Cardiac muscle cell (in vitro differentiated cells and primary cell): Measurements from ENCODE around the gene SMAD6. TPM values are rescaled to one million over a fixed set of nuclear protein-coding genes. Genes with fewer than 3 reads are reported as not detected.
A peak's percentile ranks its signal among the peaks of the same experiment; 100 is the strongest.

Experiments
- DNase-seq, 2 donors: peaks; one replicate each; pipeline versions ENCODE4 v3.0.0 to v3.0.0-alpha.2; 2010 to 2017; ENCODE audit warnings: low read depth in 1 of 2, low spot score in 1 of 2
- H3K27ac ChIP-seq: fragments of 200-600 bp; sonication (generic); 2 replicates; pipeline ENCODE4 v1.5.1; 2016
- H3K27me3 ChIP-seq: fragments of 200-600 bp; sonication (generic); 2 replicates; pipeline ENCODE4 v1.6.0; 2016; ENCODE audit warnings: control low read depth
- H3K36me3 ChIP-seq: fragments of 200-600 bp; sonication (generic); 2 replicates; pipeline ENCODE4 v1.5.1; 2016; ENCODE audit warnings: control low read depth
- H3K4me1 ChIP-seq: fragments of 200-600 bp; sonication (generic); 2 replicates; pipeline ENCODE4 v1.8.1; 2017; ENCODE audit warnings: low read depth, mild to moderate bottlenecking, mixed run types
- H3K4me3 ChIP-seq: fragments of 200-600 bp; sonication (generic); 2 replicates; pipeline ENCODE4 v1.5.1; 2016; ENCODE audit warnings: mild to moderate bottlenecking
- H3K9me3 ChIP-seq: fragments of 200-600 bp; sonication (generic); 2 replicates; pipeline ENCODE4 v1.5.1; 2017; ENCODE audit warnings: low read depth, mild to moderate bottlenecking, control low read depth
- CTCF ChIP-seq: IDR thresholded peaks from 2 replicates; pipeline ENCODE4 v1.5.1; 2012; ENCODE audit warnings: low read depth, mild to moderate bottlenecking, low read length
- polyA plus RNA-seq: library from polyadenylated mRNA; unstranded; fragments of >200 nt; fragmentation: Nextera tagmentation; extraction: Ambion mirVana; gene quantifications from 2 replicates; pipeline ENCODE4 v1.2.1, GENCODE V29; 2016
- total RNA-seq: library from RNA; depleted of rRNA; stranded (reverse); fragments of >200 nt; gene quantifications from 2 replicates; pipeline ENCODE4 v1.2.3, GENCODE V29; 2016

SMAD6 gene
- total and polyA plus RNA-seq, 2 experiments from 2014 or later: 106 to 274 TPM

GRCh38 chr15:66658855-66659254, 43.2 kb upstream of the SMAD6 start:
- no peak for TF ChIP-seq CTCF
- H3K27me3 ChIP-seq: no peaks in the 10 kb centered on the region
- no peak overlapping the region for H3K27ac ChIP-seq
- no peaks in the 10 kb centered on the region for H3K36me3 ChIP-seq
- no peak overlapping the region for H3K4me3 ChIP-seq
- H3K9me3 ChIP-seq: no peaks in the 10 kb centered on the region
- no peak for DNase-seq
- peaks cover 41% of the 10 kb centered on the region for H3K4me1 ChIP-seq

GRCh38 chr15:66659384-66659783, 42.7 kb upstream of the SMAD6 start:
- no peak overlapping the region for H3K4me3 ChIP-seq
- H3K9me3 ChIP-seq: no peaks in the 10 kb centered on the region
- H3K27me3 ChIP-seq: no peaks in the 10 kb centered on the region
- H3K4me1 ChIP-seq: peaks cover 36% of the 10 kb centered on the region
- DNase-seq: no peak
- no peak overlapping the region for H3K27ac ChIP-seq
- no peak for TF ChIP-seq CTCF
- no peaks in the 10 kb centered on the region for H3K36me3 ChIP-seq

DNA sequence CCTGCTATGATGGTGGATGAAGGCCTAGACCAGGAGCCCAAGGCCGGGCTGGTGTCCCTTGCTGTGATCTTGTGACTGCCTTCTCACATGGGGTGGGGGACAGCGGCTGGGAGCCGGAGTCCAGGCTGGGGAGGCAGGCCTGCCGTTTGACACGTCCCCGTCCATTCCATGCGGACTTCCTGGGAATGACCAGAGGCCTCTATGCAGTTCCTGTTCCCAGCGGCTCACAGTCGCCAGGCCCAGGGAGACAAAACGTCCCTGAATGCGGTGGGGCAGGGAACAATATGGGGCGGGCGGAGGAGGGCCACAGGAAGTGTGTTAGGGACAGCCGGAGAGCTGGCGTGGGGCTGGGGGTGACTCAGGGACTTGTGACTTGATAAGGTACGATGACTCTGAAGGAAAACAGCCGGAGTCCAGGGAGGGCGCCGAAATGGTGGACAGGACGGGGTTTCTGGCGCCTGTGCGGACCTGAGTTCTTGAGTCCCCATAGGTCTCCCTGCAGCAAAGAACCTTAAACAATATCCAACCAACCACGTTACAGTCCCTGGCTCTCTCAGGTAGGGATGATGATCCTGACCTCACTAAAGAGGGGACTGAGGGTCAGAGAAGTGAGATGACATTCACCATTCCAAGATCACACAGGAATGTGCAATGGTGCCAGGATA, 40.5 kb upstream of the SMAD6 start:
- peak overlapping the region; percentile 2 for H3K27ac ChIP-seq

DNA sequence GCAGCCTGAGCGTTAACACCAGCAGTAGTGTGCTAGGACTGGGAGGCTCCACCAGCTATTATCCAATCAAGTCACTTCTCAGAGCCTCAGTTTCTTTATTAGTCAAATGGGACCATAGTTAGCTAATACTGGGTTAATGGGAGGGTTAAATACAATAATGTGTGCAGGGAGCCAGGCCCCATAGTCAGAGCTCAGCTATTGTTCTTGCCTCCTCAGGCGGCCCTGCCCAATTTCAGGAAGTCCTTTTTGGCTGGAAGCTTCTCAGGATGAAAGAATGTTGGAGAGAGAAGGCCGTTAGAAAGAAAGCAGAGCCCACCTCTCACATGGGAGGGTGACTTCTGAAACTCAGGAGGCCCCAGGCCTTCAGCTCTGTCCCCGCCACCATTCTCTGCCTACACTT, 39.5 kb upstream of the SMAD6 start:
- TF ChIP-seq CTCF: no peak
- Histone ChIP-seq H3K4me3 (no peak overlapping the region), H3K9me3 (no peaks in the 10 kb centered on the region), H3K27ac (peak overlapping the region; percentile 24), H3K27me3 (no peaks in the 10 kb centered on the region), H3K36me3 (no peaks in the 10 kb centered on the region), H3K4me1 (peaks cover 11% of the 10 kb centered on the region)
- no peak for DNase-seq

More for the DNA sequence above, 40.5 kb upstream of the SMAD6 start:
- no peak for TF ChIP-seq CTCF
- Histone ChIP-seq H3K4me3 (no peak overlapping the region), H3K36me3 (no peaks in the 10 kb centered on the region), H3K9me3 (no peaks in the 10 kb centered on the region), H3K27me3 (no peaks in the 10 kb centered on the region), H3K4me1 (peaks cover 17% of the 10 kb centered on the region)
- peak in 1 of 2 donors; percentile 54 for DNase-seq

GRCh38 chr15:66663664-66664063, 38.4 kb upstream of the SMAD6 start:
- H3K36me3 ChIP-seq: no peaks in the 10 kb centered on the region
- no peaks in the 10 kb centered on the region for H3K9me3 ChIP-seq
- H3K27me3 ChIP-seq: no peaks in the 10 kb centered on the region
- H3K4me3 ChIP-seq: no peak overlapping the region
- peaks cover 9% of the 10 kb centered on the region for H3K4me1 ChIP-seq
- DNase-seq: no peak
- no peak overlapping the region for H3K27ac ChIP-seq
- no peak for TF ChIP-seq CTCF
